Endothelial cell of umbilical vein (primary cell): ENCODE data around the gene SNX25. TPM values are rescaled to one million over a fixed set of nuclear protein-coding genes. Genes with fewer than 3 reads are reported as not detected.

ENCODE experiments used
- BruUV-seq: library from RNA; stranded (reverse); fragments of 400-500 nt; replicated peaks from 2 replicates; lab custom pipeline; 2021; lab: Mats Ljungman, UMichigan
- CTCF ChIA-PET: fragments of 300-600, 350-600 bp; sonication (Branson Sonifier 250); formaldehyde crosslinking; loops from one replicate; lab custom pipeline; 2021; ENCODE audit warnings: antibody characterized with exemption, inconsistent platforms; lab: Charles Lee
- POLR2A ChIA-PET: fragments of 300-600, 350-600 bp; sonication (Branson Sonifier 250); formaldehyde crosslinking; loops from one replicate; lab custom pipeline; 2021; ENCODE audit warnings: antibody characterized with exemption, inconsistent platforms; lab: Charles Lee
- DNase-seq: peaks from one replicate; pipeline ENCODE4 v3.0.0-alpha.2; 2011; ENCODE audit warnings: low read depth, low spot score
- FAIRE-seq: peaks from 2 replicates; lab custom pipeline; 2011; peaks lifted over from hg19 to GRCh38; lab: Jason Lieb, UNC
- H2AFZ ChIP-seq: 2 replicates; pipeline ENCODE4 v1.6.0; 2012; ENCODE audit warnings: low read depth, low read length, control low read depth, inconsistent platforms
- H3K27ac ChIP-seq: 2 replicates; pipeline ENCODE4 v1.5.1; 2011; ENCODE audit warnings: low read depth, mild to moderate bottlenecking, control low read depth, low read length, moderate library complexity; ENCODE audit not compliant: insufficient read depth
- H3K27me3 ChIP-seq, 2 experiments: 2 replicates each; pipeline versions ENCODE4 v1.6.0 to v1.6.1; 2011; ENCODE audit warnings: low read length in 2 of 2, mixed read lengths in 1 of 2; ENCODE audit not compliant: control insufficient read depth in 2 of 2, insufficient read depth in 2 of 2
- H3K36me3 ChIP-seq, 2 experiments: 2 replicates in 1 of 2; 3 replicates in 1 of 2; pipeline ENCODE4 v1.5.1; 2011; ENCODE audit warnings: low read length in 2 of 2, mild to moderate bottlenecking in 1 of 2, moderate library complexity in 1 of 2; ENCODE audit not compliant: control insufficient read depth in 2 of 2, insufficient read depth in 2 of 2; ENCODE audit errors: extremely low read depth in 1 of 2
- H3K4me1 ChIP-seq: 3 replicates; pipeline ENCODE4 v1.5.1; 2011; ENCODE audit warnings: mild to moderate bottlenecking, low read length; ENCODE audit not compliant: control insufficient read depth, insufficient read depth; ENCODE audit errors: extremely low read depth
- H3K4me2 ChIP-seq: 2 replicates; pipeline ENCODE4 v1.6.1; 2011; ENCODE audit warnings: low read length, control low read depth, mixed read lengths; ENCODE audit not compliant: insufficient read depth
- H3K4me3 ChIP-seq, 3 experiments: fragments of 200-600 bp in 1 of 3; sonication (generic), shearing (Covaris generic) in 1 of 3; replicated peaks in 1 of 3; 2 replicates each; pipeline ENCODE4 v1.5.1; 2011 to 2016; ENCODE audit warnings: control low read depth in 3 of 3, low read length in 3 of 3, mild to moderate bottlenecking in 2 of 3, inconsistent platforms in 1 of 3, low read depth in 1 of 3, moderate library complexity in 1 of 3; ENCODE audit not compliant: insufficient read depth in 1 of 3
- H3K79me2 ChIP-seq: 2 replicates; pipeline ENCODE4 v1.6.0; 2012; ENCODE audit warnings: low read length, inconsistent platforms; ENCODE audit not compliant: control insufficient read depth, insufficient read depth
- H3K9ac ChIP-seq: replicated peaks from 2 replicates; pipeline ENCODE3; 2011; ENCODE audit warnings: low read length, control low read depth; ENCODE audit not compliant: insufficient read depth; ENCODE audit errors: extremely low read depth
- H3K9me1 ChIP-seq: replicated peaks from 3 replicates; pipeline ENCODE4 v1.6.0; 2011; ENCODE audit warnings: mild to moderate bottlenecking, low read length; ENCODE audit not compliant: control insufficient read depth, insufficient read depth; ENCODE audit errors: extremely low read depth
- H3K9me3 ChIP-seq: replicated peaks from 2 replicates; pipeline ENCODE4 v1.5.1; 2012; ENCODE audit warnings: low read length, inconsistent platforms; ENCODE audit not compliant: control insufficient read depth, insufficient read depth
- H4K20me1 ChIP-seq: replicated peaks from 2 replicates; pipeline ENCODE3; 2011; ENCODE audit warnings: mild to moderate bottlenecking, low read length; ENCODE audit not compliant: control insufficient read depth, insufficient read depth; ENCODE audit errors: extremely low read depth
- EZH2 ChIP-seq: IDR thresholded peaks from 2 replicates; pipeline ENCODE4 v1.6.1; 2012; ENCODE audit warnings: borderline replicate concordance, low read depth, mild to moderate bottlenecking, moderate library complexity, low read length, inconsistent platforms; ENCODE audit not compliant: severe bottlenecking
- FOS ChIP-seq: IDR thresholded peaks from 2 replicates; pipeline ENCODE4 v1.6.1; 2011; ENCODE audit warnings: mild to moderate bottlenecking, low read length, moderate library complexity, borderline replicate concordance; ENCODE audit not compliant: insufficient read depth
- GATA2 ChIP-seq: IDR thresholded peaks from 2 replicates; pipeline ENCODE4 v1.7.0; 2011; ENCODE audit warnings: low read depth, mild to moderate bottlenecking, moderate library complexity, mixed read lengths, low read length; ENCODE audit not compliant: insufficient read length, insufficient read depth
- JUN ChIP-seq: IDR thresholded peaks from 2 replicates; pipeline ENCODE4 v1.6.1; 2011; ENCODE audit warnings: borderline replicate concordance, low read depth; ENCODE audit not compliant: insufficient read length, insufficient read depth
- MAX ChIP-seq: IDR thresholded peaks from 2 replicates; pipeline ENCODE4 v1.6.1; 2011; ENCODE audit not compliant: insufficient read depth, insufficient read length
- MYC ChIP-seq: IDR thresholded peaks from one replicate; pipeline ENCODE4 v1.6.1; 2011; ENCODE audit warnings: mild to moderate bottlenecking, low read depth, low read length
- POLR2A ChIP-seq: IDR thresholded peaks from 2 replicates; pipeline ENCODE4 v1.6.1; 2012; ENCODE audit warnings: low read depth, mild to moderate bottlenecking, control low read depth, low read length
- POLR2AphosphoS5 ChIP-seq: IDR thresholded peaks from 2 replicates; pipeline ENCODE4 v1.6.1; 2012; ENCODE audit warnings: low read depth, mild to moderate bottlenecking, control low read depth, low read length, moderate library complexity; ENCODE audit not compliant: insufficient read depth
- dilution Hi-C: fragments of 300-500 bp; cut with MboI; formaldehyde crosslinking; loops from one replicate; pipeline ENCODE4 v1.15.0; 2019; ENCODE audit warnings: low sequenced_read_pairs; ENCODE audit not compliant: extremely low pct_ligation_motif_present
- intact Hi-C: fragments of 100-400 bp; cut with micrococcal nuclease; formaldehyde crosslinking; loops from one replicate; pipeline ENCODE4 v1.10.0; 2022
- polyA plus RNA-seq, 4 experiments: library from polyadenylated mRNA; depleted of rRNA in 3 of 4; stranded (reverse) in 3 of 4; unstranded in 1 of 4; fragments of >200 nt; gene quantifications; 2 replicates each; pipeline versions ENCODE4 v1.2.1 to v1.2.3, GENCODE V29; 2011 to 2012; ENCODE audit warnings: missing spikeins in 1 of 4
- total RNA-seq: library from RNA; stranded (reverse); gene quantifications from 2 replicates; pipeline ENCODE4 v1.2.3, GENCODE V29; 2021
- TF ChIP-seq, protein P1 (sequence below), 2 donors: IDR thresholded peaks; 1 replicate in 1 of 2; 2 replicates in 1 of 2; pipeline ENCODE4 v1.5.1; 2011; ENCODE audit warnings: low read length in 2 of 2, mild to moderate bottlenecking in 2 of 2, moderate library complexity in 2 of 2, control low read depth in 1 of 2, inconsistent platforms in 1 of 2, low read depth in 1 of 2; ENCODE audit not compliant: insufficient read depth in 1 of 2; ENCODE audit errors: extremely low read depth in 1 of 2

The SNX25 gene
- total and polyA plus RNA-seq, 2 donors (not counting 3 experiments of a cell fraction or from before 2014, with no cell fraction given) = 6.6 to 16.1 TPM

DNA sequence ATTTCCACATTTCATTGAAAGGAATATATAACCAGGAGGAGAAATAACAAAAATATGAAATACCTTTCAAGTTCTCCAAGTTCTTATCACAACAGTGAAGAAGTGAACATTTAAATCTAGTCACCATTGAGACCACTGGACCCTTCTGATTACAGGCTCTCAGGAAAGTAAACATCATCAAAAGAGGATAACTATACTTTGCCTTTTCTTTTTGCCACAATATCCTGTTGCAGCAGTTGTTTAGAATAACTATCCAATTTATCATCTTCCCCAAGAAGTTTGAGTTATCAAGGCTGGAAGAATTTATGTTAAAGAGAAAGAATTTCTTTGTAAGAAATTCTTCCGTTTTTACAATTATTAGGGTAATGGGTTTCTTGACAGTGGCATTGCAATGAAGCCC lies 182.8 kb downstream of the SNX25 start:
- no peak overlapping the region for H3K4me3 ChIP-seq
- intact Hi-C loops (no loop called here), dilution Hi-C loops (loop anchor here (25.0 kb wide), 1 partner anchor 105 kb away; no protein-coding TSS in a partner anchor)
- H3K27ac ChIP-seq = no peak overlapping the region
- POLR2A ChIA-PET = no interaction called here
- H3K9ac ChIP-seq = no peak overlapping the region
- H3K9me3 ChIP-seq = no peaks in the 10 kb centered on the region
- no TSS peak for BruUV-seq
- peaks cover 14% of the 10 kb centered on the region for H3K4me1 ChIP-seq
- no peaks in the 10 kb centered on the region for H3K36me3 ChIP-seq
- H2AFZ ChIP-seq = no peak overlapping the region
- no peaks in the 10 kb centered on the region for H3K79me2 ChIP-seq
- FAIRE-seq (no peak), DNase-seq (no peak)
- no peak overlapping the region for H3K4me2 ChIP-seq
- no peaks in the 10 kb centered on the region for H4K20me1 ChIP-seq
- no peaks in the 10 kb centered on the region for H3K27me3 ChIP-seq
- CTCF ChIA-PET = no interaction called here
- TF ChIP-seq JUN = no peak
- TF ChIP-seq POLR2AphosphoS5 = no peak
- no peak for TF ChIP-seq EZH2
- no peak for TF ChIP-seq MYC
- TF ChIP-seq, protein P1, sequence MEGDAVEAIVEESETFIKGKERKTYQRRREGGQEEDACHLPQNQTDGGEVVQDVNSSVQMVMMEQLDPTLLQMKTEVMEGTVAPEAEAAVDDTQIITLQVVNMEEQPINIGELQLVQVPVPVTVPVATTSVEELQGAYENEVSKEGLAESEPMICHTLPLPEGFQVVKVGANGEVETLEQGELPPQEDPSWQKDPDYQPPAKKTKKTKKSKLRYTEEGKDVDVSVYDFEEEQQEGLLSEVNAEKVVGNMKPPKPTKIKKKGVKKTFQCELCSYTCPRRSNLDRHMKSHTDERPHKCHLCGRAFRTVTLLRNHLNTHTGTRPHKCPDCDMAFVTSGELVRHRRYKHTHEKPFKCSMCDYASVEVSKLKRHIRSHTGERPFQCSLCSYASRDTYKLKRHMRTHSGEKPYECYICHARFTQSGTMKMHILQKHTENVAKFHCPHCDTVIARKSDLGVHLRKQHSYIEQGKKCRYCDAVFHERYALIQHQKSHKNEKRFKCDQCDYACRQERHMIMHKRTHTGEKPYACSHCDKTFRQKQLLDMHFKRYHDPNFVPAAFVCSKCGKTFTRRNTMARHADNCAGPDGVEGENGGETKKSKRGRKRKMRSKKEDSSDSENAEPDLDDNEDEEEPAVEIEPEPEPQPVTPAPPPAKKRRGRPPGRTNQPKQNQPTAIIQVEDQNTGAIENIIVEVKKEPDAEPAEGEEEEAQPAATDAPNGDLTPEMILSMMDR (IDR thresholded peaks at IDR 0.05; ENCODE audit: extremely low read depth in 1 of 2, insufficient read depth in 1 of 2, low read depth in 1 of 2, low read length in 2 of 2) = no peak
- no peak for TF ChIP-seq POLR2A
- no peak for TF ChIP-seq MAX
- TF ChIP-seq FOS = no peak
- no peak for TF ChIP-seq GATA2
- H3K9me1 ChIP-seq = no peaks in the 10 kb centered on the region
